GM12892 (cell line): ENCODE data around the gene PCSK9.

Experiments
- POLR2A ChIP-seq: IDR thresholded peaks from 2 replicates; pipeline ENCODE4 v1.6.1; 2011; ENCODE audit warnings: low read depth, low read length, control low read depth
- POLR2AphosphoS5 ChIP-seq: IDR thresholded peaks from 2 replicates; pipeline ENCODE4 v1.6.1; 2011; ENCODE audit warnings: low read depth, low read length, control low read depth

GRCh38 chr1:55061000-55061705, 21.8 kb downstream of the PCSK9 start:
- TF ChIP-seq POLR2A (no peak), POLR2AphosphoS5 (no peak)
